Activated T-helper 17 cell treated with anti-CD3 and anti-CD28 coated beads, Interleukin-2, amount 50 U/mL, for 72 hours (primary cell): ENCODE results near the gene TENM4. TPM values are rescaled to one million over a fixed set of nuclear protein-coding genes. Genes with fewer than 3 reads are reported as not detected.
"Not testable (repeated sequence)": the region's sequence is repeated elsewhere in the genome, so short reads cannot be mapped to it uniquely, and the experiment has no call there.

Experiments
- ATAC-seq: fragments of 150-1000 bp; cut with Tn5 transposase; replicated peaks from 2 replicates; pipeline ENCODE4 v1.10.0; 2021; ENCODE audit warnings: mild to moderate bottlenecking, moderate library complexity
- H3K27ac Mint-ChIP-seq: one replicate; pipeline ENCODE4 v1.8.0; 2022; ENCODE audit warnings: mixed read lengths
- H3K27me3 Mint-ChIP-seq: one replicate; pipeline ENCODE4 v1.8.0; 2022; ENCODE audit warnings: mixed read lengths
- H3K36me3 Mint-ChIP-seq: one replicate; pipeline ENCODE4 v1.8.0; 2022; ENCODE audit warnings: low read depth, mild to moderate bottlenecking, mixed read lengths
- H3K4me1 Mint-ChIP-seq: one replicate; pipeline ENCODE4 v1.8.0; 2022; ENCODE audit warnings: mixed read lengths
- H3K4me3 Mint-ChIP-seq: one replicate; pipeline ENCODE4 v1.8.0; 2022; ENCODE audit warnings: mild to moderate bottlenecking, mixed read lengths
- H3K9me3 Mint-ChIP-seq: one replicate; pipeline ENCODE4 v1.8.0; 2022; ENCODE audit warnings: mixed read lengths
- total RNA-seq, 2 donors: library from RNA; stranded (reverse); gene quantifications; one replicate each; pipeline ENCODE4 v1.2.3, GENCODE V29; 2022

Gene TENM4
- total RNA-seq, 2 donors from 2014 or later: 0.15 TPM; not detected in 1

- H3K27me3 Mint-ChIP-seq: peaks cover 7% of the 10 kb centered on the region
- ATAC-seq: no peak
- no peaks in the 10 kb centered on the region for H3K4me1 Mint-ChIP-seq
- no peaks in the 10 kb centered on the region for H3K36me3 Mint-ChIP-seq
- no peaks in the 10 kb centered on the region for H3K9me3 Mint-ChIP-seq
- no peak overlapping the region for H3K27ac Mint-ChIP-seq
- H3K4me3 Mint-ChIP-seq: no peak overlapping the region
These were observed 531.4 kb downstream of the TENM4 start for GRCh38 chr11:78909386-78909785.

- Mint-ChIP-seq H3K4me1 (no peaks in the 10 kb centered on the region), H3K4me3 (no peak overlapping the region), H3K36me3 (no peaks in the 10 kb centered on the region), H3K27ac (no peak overlapping the region), H3K27me3 (peaks cover 5% of the 10 kb centered on the region), H3K9me3 (no peaks in the 10 kb centered on the region)
- no peak for ATAC-seq
These were observed 533.2 kb downstream of the TENM4 start for GRCh38 chr11:78907636-78908035.

GRCh38 chr11:78906566-78906965, 534.3 kb downstream of the TENM4 start:
- Mint-ChIP-seq H3K27ac (no peak overlapping the region), H3K4me1 (no peaks in the 10 kb centered on the region), H3K9me3 (no peaks in the 10 kb centered on the region), H3K4me3 (no peak overlapping the region), H3K36me3 (no peaks in the 10 kb centered on the region), H3K27me3 (peaks cover 4% of the 10 kb centered on the region)
- no peak for ATAC-seq

GRCh38 chr11:78905756-78906155, 535.1 kb downstream of the TENM4 start:
- H3K36me3 Mint-ChIP-seq: no peaks in the 10 kb centered on the region
- no peak overlapping the region for H3K27ac Mint-ChIP-seq
- H3K4me1 Mint-ChIP-seq: no peaks in the 10 kb centered on the region
- H3K9me3 Mint-ChIP-seq: no peaks in the 10 kb centered on the region
- peaks cover 6% of the 10 kb centered on the region for H3K27me3 Mint-ChIP-seq
- ATAC-seq: no peak
- H3K4me3 Mint-ChIP-seq: no peak overlapping the region

- Mint-ChIP-seq H3K27me3 (peaks cover 7% of the 10 kb centered on the region), H3K27ac (no peak overlapping the region), H3K36me3 (no peaks in the 10 kb centered on the region), H3K4me1 (no peaks in the 10 kb centered on the region), H3K9me3 (no peaks in the 10 kb centered on the region), H3K4me3 (no peak overlapping the region)
- no peak for ATAC-seq
These were observed 537.9 kb downstream of the TENM4 start for GRCh38 chr11:78902771-78903507.

- Mint-ChIP-seq H3K36me3 (no peaks in the 10 kb centered on the region), H3K9me3 (no peaks in the 10 kb centered on the region), H3K4me1 (no peaks in the 10 kb centered on the region), H3K27ac (no peak overlapping the region), H3K4me3 (no peak overlapping the region), H3K27me3 (peaks cover 7% of the 10 kb centered on the region)
- no peak for ATAC-seq
These were observed 539.0 kb downstream of the TENM4 start for GRCh38 chr11:78901831-78902230.

GRCh38 chr11:78898266-78898775, 542.5 kb downstream of the TENM4 start:
- H3K27ac Mint-ChIP-seq: no peak overlapping the region
- ATAC-seq: no peak
- H3K4me3 Mint-ChIP-seq: no peak overlapping the region
- H3K9me3 Mint-ChIP-seq: no peaks in the 10 kb centered on the region
- H3K4me1 Mint-ChIP-seq: no peaks in the 10 kb centered on the region
- no peaks in the 10 kb centered on the region for H3K36me3 Mint-ChIP-seq
- peaks cover 12% of the 10 kb centered on the region for H3K27me3 Mint-ChIP-seq

- Mint-ChIP-seq H3K27me3 (peaks cover 15% of the 10 kb centered on the region), H3K9me3 (no peaks in the 10 kb centered on the region), H3K4me3 (no peak overlapping the region), H3K4me1 (no peaks in the 10 kb centered on the region), H3K27ac (no peak overlapping the region), H3K36me3 (no peaks in the 10 kb centered on the region)
- no peak for ATAC-seq
These were observed 546.8 kb downstream of the TENM4 start for GRCh38 chr11:78893996-78894395.

- no peak overlapping the region for H3K4me3 Mint-ChIP-seq
- no peaks in the 10 kb centered on the region for H3K9me3 Mint-ChIP-seq
- H3K4me1 Mint-ChIP-seq: no peaks in the 10 kb centered on the region
- no peaks in the 10 kb centered on the region for H3K36me3 Mint-ChIP-seq
- peaks cover 15% of the 10 kb centered on the region for H3K27me3 Mint-ChIP-seq
- ATAC-seq: no peak
- no peak overlapping the region for H3K27ac Mint-ChIP-seq
These were observed 551.1 kb downstream of the TENM4 start for GRCh38 chr11:78889698-78890097.

- Mint-ChIP-seq H3K27me3 (peaks cover 9% of the 10 kb centered on the region), H3K27ac (no peak overlapping the region), H3K4me1 (no peaks in the 10 kb centered on the region), H3K36me3 (no peaks in the 10 kb centered on the region), H3K9me3 (no peaks in the 10 kb centered on the region), H3K4me3 (no peak overlapping the region)
- ATAC-seq: no peak
These were observed 554.2 kb downstream of the TENM4 start for GRCh38 chr11:78886616-78887015.

- Mint-ChIP-seq H3K9me3 (no peaks in the 10 kb centered on the region), H3K4me1 (no peaks in the 10 kb centered on the region), H3K27me3 (peaks cover 7% of the 10 kb centered on the region), H3K36me3 (no peaks in the 10 kb centered on the region), H3K27ac (no peak overlapping the region), H3K4me3 (no peak overlapping the region)
- ATAC-seq: no peak
These were observed 556.1 kb downstream of the TENM4 start for GRCh38 chr11:78884761-78885160.

GRCh38 chr11:78883506-78883905, 557.3 kb downstream of the TENM4 start:
- Mint-ChIP-seq H3K36me3 (no peaks in the 10 kb centered on the region), H3K4me3 (no peak overlapping the region), H3K9me3 (no peaks in the 10 kb centered on the region), H3K27me3 (no peaks in the 10 kb centered on the region), H3K27ac (no peak overlapping the region), H3K4me1 (no peaks in the 10 kb centered on the region)
- no peak for ATAC-seq

GRCh38 chr11:78879094-78879980, 561.5 kb downstream of the TENM4 start:
- H3K9me3 Mint-ChIP-seq, H3K36me3 Mint-ChIP-seq, H3K27me3 Mint-ChIP-seq, H3K27ac Mint-ChIP-seq, H3K4me3 Mint-ChIP-seq, ATAC-seq, H3K4me1 Mint-ChIP-seq: not testable (repeated sequence)

- Mint-ChIP-seq H3K9me3 (no peaks in the 10 kb centered on the region), H3K4me3 (no peak overlapping the region), H3K4me1 (no peaks in the 10 kb centered on the region), H3K36me3 (no peaks in the 10 kb centered on the region), H3K27ac (no peak overlapping the region), H3K27me3 (peaks cover 4% of the 10 kb centered on the region)
- ATAC-seq: no peak
These were observed 562.2 kb downstream of the TENM4 start for GRCh38 chr11:78878631-78879030.

GRCh38 chr11:78876676-78877075, 564.2 kb downstream of the TENM4 start:
- Mint-ChIP-seq H3K4me3 (no peak overlapping the region), H3K27ac (no peak overlapping the region), H3K4me1 (no peaks in the 10 kb centered on the region), H3K27me3 (peaks cover 4% of the 10 kb centered on the region), H3K36me3 (no peaks in the 10 kb centered on the region), H3K9me3 (no peaks in the 10 kb centered on the region)
- no peak for ATAC-seq
